Measurements from ENCODE around the gene NFIL3.
"Not testable (repeated sequence)": the region's sequence is repeated elsewhere in the genome, so short reads cannot be mapped to it uniquely, and the experiment has no call there.

The NFIL3 gene

GRCh38 chr9:91423785-91424402, at the start of gene NFIL3:
NFIL3 (minus strand) TSS chr9:91423832; CDS start chr9:91410734, 13,098 bp downstream.
- peak; percentile 87 for DNase-seq (ENCODE audit: low spot score)

- DNase-seq (ENCODE audit: low spot score) = not testable (repeated sequence)
Observed at GRCh38 chr9:91471524-91471923, 47.9 kb upstream of the NFIL3 start.

- DNase-seq (ENCODE audit: low spot score) = no peak
Observed at GRCh38 chr9:91465420-91465819, 41.8 kb upstream of the NFIL3 start.

- DNase-seq (ENCODE audit: low spot score) = no peak
Observed at GRCh38 chr9:91458906-91459305, 35.3 kb upstream of the NFIL3 start.

- no peak for DNase-seq (ENCODE audit: low spot score)
Observed at GRCh38 chr9:91452844-91453243, 29.2 kb upstream of the NFIL3 start.

- no peak for DNase-seq (ENCODE audit: low spot score)
Observed at GRCh38 chr9:91451431-91452270, 28.0 kb upstream of the NFIL3 start.

- DNase-seq (ENCODE audit: low spot score) = no peak
Observed at GRCh38 chr9:91445135-91445534, 21.5 kb upstream of the NFIL3 start.

- no peak for DNase-seq (ENCODE audit: low spot score)
Observed at GRCh38 chr9:91443994-91444392, 20.4 kb upstream of the NFIL3 start.

GRCh38 chr9:91443321-91443993, 19.8 kb upstream of the NFIL3 start:
- DNase-seq (ENCODE audit: low spot score) = no peak

- no peak for DNase-seq (ENCODE audit: low spot score)
Observed at GRCh38 chr9:91436841-91437240, 13.2 kb upstream of the NFIL3 start.

- peak; percentile 27 for DNase-seq (ENCODE audit: low spot score)
Observed at GRCh38 chr9:91433180-91433579, 9.5 kb upstream of the NFIL3 start.

GRCh38 chr9:91431485-91431884, 7.9 kb upstream of the NFIL3 start:
- no peak for DNase-seq (ENCODE audit: low spot score)

- DNase-seq (ENCODE audit: low spot score) = no peak
Observed at GRCh38 chr9:91429501-91429900, 5.9 kb upstream of the NFIL3 start.

- DNase-seq (ENCODE audit: low spot score) = no peak
Observed at GRCh38 chr9:91428927-91429351, 5.3 kb upstream of the NFIL3 start.

- no peak for DNase-seq (ENCODE audit: low spot score)
Observed at GRCh38 chr9:91428436-91428835, 4.8 kb upstream of the NFIL3 start.

- no peak for DNase-seq (ENCODE audit: low spot score)
Observed at GRCh38 chr9:91427873-91428272, 4.2 kb upstream of the NFIL3 start.

- DNase-seq (ENCODE audit: low spot score) = no peak
Observed at GRCh38 chr9:91426123-91426745, 2.6 kb upstream of the NFIL3 start.

GRCh38 chr9:91425271-91425670, 1.6 kb upstream of the NFIL3 start:
- DNase-seq (ENCODE audit: low spot score) = no peak

GRCh38 chr9:91424403-91425176, 958 bp upstream of the NFIL3 start:
- peak; percentile 60 for DNase-seq (ENCODE audit: low spot score)

GRCh38 chr9:91422758-91423711, 597 bp downstream of the NFIL3 start:
- DNase-seq (ENCODE audit: low spot score) = peak; percentile 71

All from putamen (tissue), 1 donor.